Lung microvascular endothelial cell (primary cell): ENCODE data around the gene LAMB2. TPM values are rescaled to one million over a fixed set of nuclear protein-coding genes. Genes with fewer than 3 reads are reported as not detected.

Experiments used
- DNase-seq, 2 donors: peaks; one replicate each; pipeline versions ENCODE4 v3.0.0 to v3.0.0-alpha.2; 2010; ENCODE audit warnings: low read depth in 2 of 2
- total RNA-seq: library from RNA; depleted of rRNA; stranded (reverse); fragments of >200 nt; gene quantifications from 2 replicates; pipeline ENCODE4 v1.2.1, GENCODE V29; 2014

LAMB2 gene
- total RNA-seq, 1 donor from 2014 or later, result 1,189 TPM

GRCh38 chr3:49121132-49121736 is 11.6 kb downstream of the LAMB2 start:
- DNase-seq, result no peak

GRCh38 chr3:49120438-49121131 is 12.3 kb downstream of the LAMB2 start, which contains the start of gene USP19:
USP19 (minus strand) TSS chr3:49120823; CDS start chr3:49119145, 1,678 bp downstream.
- peak; percentile 92 to 95 for DNase-seq

- peak in 1 of 2 donors; percentile 13 for DNase-seq
Measured at GRCh38 chr3:49120096-49120437, 12.8 kb downstream of the LAMB2 start.

- peak in 1 of 2 donors; percentile 17 for DNase-seq
Measured at GRCh38 chr3:49119439-49119838, 13.4 kb downstream of the LAMB2 start.

- DNase-seq, result no peak
Measured at GRCh38 chr3:49119036-49119435, 13.8 kb downstream of the LAMB2 start.

DNA sequence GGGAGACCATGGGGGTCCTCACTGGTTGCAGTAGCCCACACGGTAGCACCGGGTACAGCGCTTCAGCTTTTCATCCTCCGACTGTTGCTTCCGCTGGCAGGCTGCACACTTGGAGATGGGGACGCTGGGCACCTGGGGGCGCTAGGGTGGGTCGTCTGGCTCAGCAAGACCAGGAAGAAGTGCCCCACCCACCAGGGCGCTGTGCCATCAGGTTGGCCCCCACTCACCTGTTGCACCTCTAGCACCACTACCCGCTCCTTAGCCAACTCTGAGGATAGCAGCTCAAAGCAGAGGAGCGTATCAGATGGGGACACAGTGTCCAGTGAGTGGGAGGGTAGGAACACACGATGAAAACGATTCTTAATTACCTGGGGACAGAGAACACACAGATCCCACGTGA is 20.6 kb downstream of the LAMB2 start:
- DNase-seq, result no peak

- no peak for DNase-seq
Measured at GRCh38 chr3:49111347-49111746, 21.5 kb downstream of the LAMB2 start.

GRCh38 chr3:49110780-49111179 is 22.1 kb downstream of the LAMB2 start:
- no peak for DNase-seq

- no peak for DNase-seq
Measured at GRCh38 chr3:49108346-49108745, 24.5 kb downstream of the LAMB2 start.

DNA sequence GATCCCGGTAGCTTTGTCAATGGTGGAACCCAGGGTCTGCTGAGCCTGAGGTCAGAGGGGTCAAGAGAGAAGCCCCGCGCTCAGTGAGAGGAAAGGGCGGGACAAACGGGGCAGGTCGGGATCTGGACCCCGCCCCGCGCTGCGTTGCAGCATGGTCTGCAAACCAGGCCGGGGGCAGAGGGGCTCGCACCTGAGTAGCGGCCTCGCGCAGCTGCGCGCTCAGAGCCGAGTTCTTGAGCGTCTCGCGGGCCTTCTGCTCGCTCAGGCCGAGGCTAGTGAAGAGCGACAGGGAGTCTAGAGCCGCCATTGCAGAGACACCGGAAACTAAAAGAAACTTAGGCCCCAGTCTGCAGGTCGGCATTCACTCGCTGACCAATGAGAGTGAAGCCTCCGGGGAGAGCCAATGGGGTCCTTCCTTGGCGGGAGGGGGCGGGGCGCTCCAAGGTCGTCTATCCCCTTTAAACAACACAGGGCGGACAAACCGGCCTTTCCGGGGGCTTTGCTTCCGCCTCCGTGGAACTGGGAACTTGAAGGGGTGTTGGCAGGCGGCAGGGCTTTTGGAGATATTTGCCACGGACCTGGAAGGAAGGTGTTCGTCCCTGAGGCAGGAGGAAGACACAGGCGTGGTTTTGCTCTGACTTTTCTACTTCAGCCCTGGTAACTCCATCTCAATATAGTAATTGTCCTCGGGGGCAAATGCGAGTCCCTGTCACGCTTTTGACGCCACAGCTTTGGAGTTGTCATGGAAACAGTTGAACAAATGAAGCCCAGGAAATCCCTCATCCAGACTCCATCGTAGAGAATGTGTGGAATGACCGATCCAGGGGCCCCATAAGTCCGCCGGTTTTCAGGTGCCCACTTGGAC is 28.2 kb downstream of the LAMB2 start, which contains the start of gene QARS1:
TSS of gene QARS1 (minus strand) at position 331 of the 865 bp plus-strand sequence. CDS start at position 307, 24 bp downstream.
- peak; percentile 91 to 94 for DNase-seq

DNA sequence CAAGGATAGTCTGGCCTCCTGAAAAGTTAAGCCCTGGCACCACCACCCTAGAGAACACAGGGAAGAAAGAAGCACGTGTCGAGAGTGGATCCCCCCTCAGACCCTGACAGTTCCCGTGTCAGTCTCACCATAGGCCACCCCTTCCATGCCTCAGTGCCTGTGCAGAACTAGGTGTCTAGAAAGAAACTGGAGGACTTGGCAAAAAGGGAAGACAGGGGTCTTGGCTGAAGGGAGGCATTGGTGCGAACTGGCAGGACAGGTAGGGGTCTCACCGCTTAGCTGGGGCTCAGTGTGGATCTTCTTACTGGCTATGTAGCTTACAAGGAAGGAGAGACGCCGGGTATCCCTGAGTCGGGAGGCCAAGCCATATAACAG is 28.8 kb downstream of the LAMB2 start:
- DNase-seq, result no peak

GRCh38 chr3:49100046-49100615 is 32.7 kb downstream of the LAMB2 start:
- DNase-seq, result no peak

DNA sequence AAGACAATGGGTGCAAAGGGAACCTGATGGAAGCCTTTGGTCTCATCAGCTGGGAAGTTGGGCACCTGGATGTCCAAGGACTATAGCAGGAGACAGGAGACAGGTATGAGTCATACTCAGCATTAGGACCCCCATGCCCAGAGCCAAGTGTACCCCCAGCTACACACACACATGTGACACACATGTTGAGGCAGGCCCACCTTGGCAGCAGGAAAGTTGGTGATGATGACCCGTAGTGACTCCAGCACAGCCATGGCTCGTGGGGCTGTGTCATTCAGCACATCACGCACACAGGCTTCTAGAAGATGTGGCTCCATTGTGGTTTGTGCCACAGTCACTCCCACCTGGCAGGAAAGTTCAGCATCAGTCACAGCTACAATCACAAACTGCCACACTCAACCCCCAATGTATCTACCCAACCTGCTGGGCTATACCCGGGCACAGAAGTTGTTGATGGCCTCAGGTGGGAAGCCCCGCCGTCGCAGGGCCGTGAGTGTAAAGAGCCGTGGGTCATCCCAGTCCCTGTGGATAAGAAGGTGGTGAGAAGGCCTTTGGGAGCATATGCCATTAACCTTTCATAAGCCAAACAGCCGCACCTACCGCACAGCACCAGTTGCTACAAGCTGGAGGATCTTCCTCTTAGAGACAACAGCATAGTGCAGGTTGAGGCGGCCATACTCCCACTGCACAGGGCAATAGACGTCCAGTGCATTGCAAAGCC is 33.8 kb downstream of the LAMB2 start:
- DNase-seq, result no peak

- peak; percentile 16 to 55 for DNase-seq
Measured at GRCh38 chr3:49098429-49098828, 34.4 kb downstream of the LAMB2 start.

- peak; percentile 98 for DNase-seq
Measured at GRCh38 chr3:49093853-49094767, 38.7 kb downstream of the LAMB2 start, which contains the start of gene QRICH1. QRICH1 (minus strand) TSS chr3:49094071; CDS start chr3:49077017, 17,054 bp downstream.

DNA sequence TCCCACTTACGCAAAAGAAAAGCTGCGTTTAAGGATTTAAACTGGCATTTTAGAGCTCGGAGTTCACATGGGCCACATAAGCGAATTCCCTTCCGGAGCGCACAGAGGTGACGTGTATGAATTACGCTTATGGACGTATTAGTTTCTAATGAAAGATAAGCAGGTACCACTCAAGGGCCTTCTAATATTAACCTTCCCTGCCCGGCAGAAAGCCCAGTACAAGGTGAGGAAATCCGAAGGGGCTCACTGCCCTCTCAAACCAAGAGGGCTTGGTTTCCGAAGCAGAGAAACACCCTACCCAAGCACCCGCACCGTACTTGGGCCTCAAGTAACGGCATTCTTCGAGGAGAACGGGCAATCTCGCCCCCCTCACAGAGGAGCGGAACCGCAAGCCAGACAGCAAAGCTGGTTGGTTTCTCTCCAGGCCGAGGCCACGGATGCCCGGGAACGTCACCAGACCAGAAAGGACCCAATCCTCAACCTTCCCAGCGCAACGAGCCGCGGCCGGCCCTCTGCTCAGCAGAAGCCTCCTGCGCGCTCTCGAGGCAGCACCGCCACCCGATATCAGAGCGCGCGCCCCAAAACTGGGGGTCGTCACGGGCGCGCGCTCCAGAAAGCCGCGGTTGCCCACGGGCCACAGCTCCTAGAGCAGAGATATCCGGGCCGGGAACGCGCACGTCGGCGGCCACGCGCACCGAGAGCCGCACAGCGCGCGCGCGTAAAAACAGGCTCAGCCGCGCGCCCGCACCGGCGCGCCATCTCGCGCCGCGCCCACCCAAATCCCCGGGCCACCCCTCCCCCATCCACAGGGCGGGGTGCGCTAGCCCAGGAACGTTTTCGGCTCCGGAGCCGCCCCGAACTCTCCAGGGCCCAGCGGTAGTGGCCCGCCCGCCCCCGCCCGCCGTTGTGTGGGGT is 39.7 kb downstream of the LAMB2 start:
- DNase-seq, result peak; percentile 87

- DNase-seq, result no peak
Measured at GRCh38 chr3:49081429-49081828, 51.4 kb downstream of the LAMB2 start.

DNA sequence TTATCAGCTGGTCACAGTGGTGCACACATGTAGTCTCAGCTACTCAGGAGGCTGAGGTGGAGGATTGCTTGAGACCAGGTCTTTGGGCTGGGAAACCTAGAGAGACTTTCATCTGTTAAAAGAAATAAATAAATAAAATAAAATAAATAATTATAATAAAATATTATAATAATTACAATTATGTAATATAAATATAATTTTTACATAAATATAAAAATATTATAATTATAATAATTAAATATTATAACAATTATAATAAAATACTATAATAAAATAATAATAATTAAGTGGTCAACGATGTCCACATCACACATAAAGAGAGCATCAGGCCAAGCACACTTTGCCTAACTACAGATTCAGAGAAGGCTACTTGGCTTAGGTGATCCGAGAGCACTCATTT is 53.6 kb downstream of the LAMB2 start:
- no peak for DNase-seq

GRCh38 chr3:49076646-49077045 is 56.2 kb downstream of the LAMB2 start:
- no peak for DNase-seq
